ENCODE data around the gene FOXI3. TPM values are rescaled to one million over a fixed set of nuclear protein-coding genes. Genes with fewer than 3 reads are reported as not detected.

Gene FOXI3
- total and polyA plus RNA-seq, 8 donors = 2.2 TPM; not detected in 7

- H3K9me3 ChIP-seq = peaks cover 0 to 4% (median 2%) of the 10 kb centered on the region in 4 donors
- no peak overlapping the region for H3K4me3 ChIP-seq
- no peak for TF ChIP-seq POLR2AphosphoS5 (IDR thresholded peaks at IDR 0.05)
- no peak for TF ChIP-seq POLR2A (IDR thresholded peaks at IDR 0.05)
- no peak overlapping the region for H3K27ac ChIP-seq
- H3K4me1 ChIP-seq = no peaks in the 10 kb centered on the region
- 47 to 60% (median 54%) methylated on average over 4 of the region's 4 CpGs for WGBS, 5 donors
- DNase-seq = no peak
- no peaks in the 10 kb centered on the region for H3K36me3 ChIP-seq
- peaks cover 0 to 9% (median 0%) of the 10 kb centered on the region in 3 donors for H3K27me3 ChIP-seq
- intact Hi-C loops (cut with DNase I; ENCODE audit: low total_unique reads) = no loop called here
Measured at GRCh38 chr2:88400037-88400767, 52.3 kb downstream of the FOXI3 start.

- Histone ChIP-seq H3K9me3 (peaks cover 0 to 4% (median 2%) of the 10 kb centered on the region in 4 donors), H3K27ac (no peak overlapping the region), H3K4me1 (no peaks in the 10 kb centered on the region), H3K27me3 (peaks cover 0 to 9% (median 0%) of the 10 kb centered on the region in 3 donors), H3K4me3 (no peak overlapping the region), H3K36me3 (no peaks in the 10 kb centered on the region)
- 50 to 70% (median 62%) methylated on average over 5 of the region's 5 CpGs for WGBS, 5 donors
- DNase-seq = no peak
- intact Hi-C loops (cut with DNase I; ENCODE audit: low total_unique reads) = no loop called here
- no peak for TF ChIP-seq POLR2A (IDR thresholded peaks at IDR 0.05)
- no peak for TF ChIP-seq CTCF (IDR thresholded peaks at IDR 0.05)
- no peak for TF ChIP-seq EP300 (IDR thresholded peaks at IDR 0.05)
- no peak for TF ChIP-seq POLR2AphosphoS5 (IDR thresholded peaks at IDR 0.05)
Measured at GRCh38 chr2:88398180-88398579, 54.3 kb downstream of the FOXI3 start.

Small RNA genes within 50 kb of the gene (small RNA-seq; reads per million reads assigned to genes)
- gene RNU6-1007P = 0 reads per million in 4 donors

Other genes with a start within 250 kb of the FOXI3 start
- gene EIF2AK3, start 174.8 kb upstream of the FOXI3 start, total RNA-seq = 10 to 100 TPM; 33.3 to 92.3 (median 57.7) TPM
- gene EIF2AK3, start 174.8 kb upstream of the FOXI3 start, polyA plus RNA-seq = 1 to 10 TPM; 4.8 to 7.6 (median 6.6) TPM
- gene RPIA, start 239.0 kb upstream of the FOXI3 start, total RNA-seq = 10 to 100 TPM in 4 of 5 donors, 1 to 10 TPM in 1; 1.2 to 68.3 (median 12.9) TPM
- gene RPIA, start 239.0 kb upstream of the FOXI3 start, polyA plus RNA-seq = 10 to 100 TPM; 15.0 to 21.7 (median 16.6) TPM

Data from stomach (tissue), 9 donors.